Fibroblast of skin of abdomen (primary cell): ENCODE data around the gene NEAT1.
"Not testable (repeated sequence)": the region's sequence is repeated elsewhere in the genome, so short reads cannot be mapped to it uniquely, and the experiment has no call there.

Experiments used
- DNase-seq: peaks from one replicate; pipeline ENCODE4 v3.0.0-alpha.2; 2013

The NEAT1 gene

GRCh38 chr11:65410936-65411680 lies 11.5 kb upstream of the NEAT1 start:
- no peak for DNase-seq

- DNase-seq = no peak
Measured at GRCh38 chr11:65411681-65412070, 10.9 kb upstream of the NEAT1 start.

- DNase-seq = no peak
Measured at GRCh38 chr11:65412271-65413076, 10.1 kb upstream of the NEAT1 start.

- not testable (repeated sequence) for DNase-seq
Measured at GRCh38 chr11:65413077-65413664, 9.4 kb upstream of the NEAT1 start.

GRCh38 chr11:65414776-65415498 lies 7.7 kb upstream of the NEAT1 start:
- DNase-seq = no peak

GRCh38 chr11:65415499-65416340 lies 6.9 kb upstream of the NEAT1 start:
- DNase-seq = no peak

GRCh38 chr11:65416341-65416824 lies 6.2 kb upstream of the NEAT1 start:
- DNase-seq = peak; percentile 72

- no peak for DNase-seq
Measured at GRCh38 chr11:65416841-65417701, 5.5 kb upstream of the NEAT1 start.

- no peak for DNase-seq
Measured at GRCh38 chr11:65417702-65418430, 4.7 kb upstream of the NEAT1 start.

- DNase-seq = no peak
Measured at GRCh38 chr11:65418431-65418680, 4.2 kb upstream of the NEAT1 start.

GRCh38 chr11:65418681-65419459 lies 3.7 kb upstream of the NEAT1 start:
- peak; percentile 93 for DNase-seq

GRCh38 chr11:65419460-65419771 lies 3.2 kb upstream of the NEAT1 start:
- DNase-seq = no peak

GRCh38 chr11:65419772-65420481 lies 2.7 kb upstream of the NEAT1 start:
- peak; percentile 86 for DNase-seq

- no peak for DNase-seq
Measured at GRCh38 chr11:65420506-65420905, 2.1 kb upstream of the NEAT1 start.

GRCh38 chr11:65420979-65421793 lies 1.4 kb upstream of the NEAT1 start:
- DNase-seq = peak; percentile 98

- DNase-seq = peak; percentile 98
Measured at GRCh38 chr11:65421794-65422632, 585 bp upstream of the NEAT1 start.
